Measurements from ENCODE around the gene RBM38.
"Not testable (repeated sequence)": the region's sequence is repeated elsewhere in the genome, so short reads cannot be mapped to it uniquely, and the experiment has no call there.

RBM38 gene

GRCh38 chr20:57405236-57406016 is 14.2 kb downstream of the RBM38 start:
- DNase-seq = no peak

- no peak for DNase-seq
Measured at GRCh38 chr20:57407541-57407956, 16.4 kb downstream of the RBM38 start.

DNA sequence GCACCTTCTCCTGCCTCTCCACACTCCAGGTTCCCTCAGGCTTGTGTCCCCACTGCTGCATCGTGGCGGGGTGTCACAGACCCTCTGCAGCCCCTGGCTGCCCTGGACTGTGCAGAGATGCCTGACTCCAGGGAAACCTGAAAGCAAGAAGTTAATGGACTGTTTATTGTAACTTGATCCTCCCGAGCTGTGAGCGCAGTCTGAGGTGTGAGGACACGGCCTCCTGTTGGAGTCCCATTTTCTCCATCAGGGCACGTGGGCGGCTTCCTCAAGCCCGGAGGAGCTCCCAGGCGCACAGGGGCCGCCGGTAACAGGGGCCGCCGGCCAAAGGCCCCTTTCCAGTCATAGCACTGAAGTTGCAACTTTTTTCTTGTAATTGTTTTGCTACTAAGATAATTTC is 16.9 kb downstream of the RBM38 start:
- no peak for DNase-seq

DNA sequence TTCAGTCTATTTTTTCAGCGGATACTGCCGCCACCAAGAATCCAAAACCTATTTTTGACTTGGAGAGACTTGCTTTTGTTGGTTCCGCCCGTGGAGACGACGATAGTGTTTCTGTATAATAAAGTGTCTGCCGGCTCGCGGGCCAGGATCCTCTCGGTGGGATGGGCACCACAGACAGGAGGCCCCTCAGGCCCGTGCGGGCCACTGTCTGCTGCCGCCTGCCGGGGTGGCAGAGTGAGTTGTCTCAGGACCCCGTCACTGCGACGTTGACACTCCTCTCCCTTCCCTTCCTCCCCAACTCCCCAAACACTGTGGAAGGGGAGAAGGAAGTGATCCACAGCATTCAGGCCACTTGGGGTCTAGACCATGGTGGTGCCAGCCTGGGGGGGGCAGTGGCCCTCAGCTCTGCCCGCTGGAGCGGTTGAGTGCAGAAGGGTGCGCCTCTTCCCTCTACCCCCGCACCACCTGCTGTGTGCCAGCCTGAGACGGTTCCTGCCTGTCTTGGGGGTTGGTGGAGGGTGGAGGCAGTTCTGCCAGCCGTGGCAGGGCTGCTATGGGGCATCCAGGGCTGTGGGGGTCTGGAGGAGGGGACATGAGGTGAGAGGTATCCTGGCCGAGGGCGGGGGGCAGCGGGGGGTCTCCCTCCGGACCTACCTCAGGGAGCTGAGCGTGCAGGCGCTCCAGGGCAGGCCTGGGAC is 17.5 kb downstream of the RBM38 start:
- DNase-seq = no peak

- DNase-seq = no peak
Measured at GRCh38 chr20:57409316-57409671, 18.1 kb downstream of the RBM38 start.

- DNase-seq = no peak
Measured at GRCh38 chr20:57409672-57410397, 18.6 kb downstream of the RBM38 start.

DNA sequence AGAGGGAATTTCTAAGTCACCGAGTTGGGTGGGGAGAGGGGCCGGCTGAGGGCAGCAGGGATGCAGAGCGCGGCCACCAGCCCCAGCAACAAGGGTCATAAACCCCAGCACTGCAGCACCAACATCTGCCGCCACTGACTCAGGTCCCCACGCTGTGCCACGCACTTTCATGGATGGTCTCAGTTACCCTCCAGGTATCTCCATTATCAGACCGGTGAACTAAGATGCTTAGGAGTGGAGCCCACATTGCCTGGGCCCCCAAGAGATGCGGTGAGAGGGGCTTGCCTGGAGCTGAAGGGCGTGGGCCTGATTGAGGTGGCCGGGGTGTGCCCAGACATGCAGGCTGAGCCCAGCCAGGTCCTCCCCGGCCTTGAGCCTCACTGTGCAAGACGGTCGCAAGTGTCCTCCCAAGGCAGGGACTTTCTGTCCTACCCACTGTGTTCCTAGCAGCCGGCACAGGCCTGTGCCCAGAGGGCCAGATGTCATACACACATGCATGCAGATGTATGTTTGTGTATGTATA is 19.3 kb downstream of the RBM38 start:
- no peak for DNase-seq

DNA sequence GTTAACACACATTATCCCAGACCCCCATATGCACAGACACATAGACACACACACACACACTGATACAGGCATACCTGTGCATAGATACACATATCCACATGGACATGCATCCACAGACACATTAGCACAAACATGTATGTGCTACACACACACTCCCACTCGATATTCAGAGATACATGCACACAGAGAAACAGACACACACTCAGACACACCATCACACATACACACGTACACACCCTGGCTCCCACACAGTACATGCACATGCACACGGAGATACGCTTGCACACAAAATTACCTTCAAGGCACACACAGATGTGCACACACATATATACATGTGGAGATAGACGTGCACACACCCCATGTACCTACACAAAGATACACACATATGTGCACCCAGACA is 19.7 kb downstream of the RBM38 start:
- DNase-seq = no peak

DNA sequence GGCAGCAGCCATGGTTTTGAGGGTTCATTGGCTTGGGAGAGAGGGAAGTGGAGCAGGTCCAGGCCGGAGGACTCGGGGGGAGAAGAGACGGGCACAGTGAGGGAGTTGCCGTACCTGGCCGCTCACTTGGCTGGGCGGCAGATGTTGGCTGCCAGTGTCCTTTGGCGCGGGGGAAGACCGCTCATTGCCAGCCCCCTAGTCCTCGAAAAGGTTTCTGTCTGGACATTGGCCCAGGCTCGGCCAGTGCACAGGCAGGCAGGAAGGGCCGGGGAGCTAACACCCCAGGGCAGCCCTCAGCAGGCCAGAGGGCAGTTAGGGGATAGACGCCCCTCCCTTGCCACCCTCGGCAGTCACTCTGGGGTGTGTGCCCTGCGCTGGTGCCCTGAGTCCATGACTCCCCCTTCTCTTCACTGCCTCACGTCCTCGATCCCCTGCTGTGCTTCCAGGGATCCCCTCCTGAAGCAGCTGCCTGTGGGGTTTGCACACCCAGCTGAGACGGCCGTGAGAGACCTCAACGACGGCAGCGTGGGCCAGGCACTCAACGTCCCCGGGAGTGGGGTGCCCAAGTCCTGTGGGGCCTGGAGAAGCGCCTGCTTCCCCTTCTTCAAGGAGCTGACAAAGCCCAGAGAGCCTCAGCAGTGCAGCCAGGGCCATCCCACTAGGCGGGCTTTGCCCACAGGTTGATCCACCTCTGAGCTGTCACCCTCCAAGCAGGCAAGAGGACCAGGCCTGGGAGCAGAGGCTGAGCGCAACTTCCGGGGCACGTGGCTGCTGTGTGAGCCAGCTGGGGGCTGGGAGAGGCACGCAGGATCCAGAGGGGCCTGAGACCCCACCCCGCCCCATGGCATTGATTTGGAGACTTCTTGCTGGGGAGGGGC is 20.4 kb downstream of the RBM38 start:
- DNase-seq = no peak

DNA sequence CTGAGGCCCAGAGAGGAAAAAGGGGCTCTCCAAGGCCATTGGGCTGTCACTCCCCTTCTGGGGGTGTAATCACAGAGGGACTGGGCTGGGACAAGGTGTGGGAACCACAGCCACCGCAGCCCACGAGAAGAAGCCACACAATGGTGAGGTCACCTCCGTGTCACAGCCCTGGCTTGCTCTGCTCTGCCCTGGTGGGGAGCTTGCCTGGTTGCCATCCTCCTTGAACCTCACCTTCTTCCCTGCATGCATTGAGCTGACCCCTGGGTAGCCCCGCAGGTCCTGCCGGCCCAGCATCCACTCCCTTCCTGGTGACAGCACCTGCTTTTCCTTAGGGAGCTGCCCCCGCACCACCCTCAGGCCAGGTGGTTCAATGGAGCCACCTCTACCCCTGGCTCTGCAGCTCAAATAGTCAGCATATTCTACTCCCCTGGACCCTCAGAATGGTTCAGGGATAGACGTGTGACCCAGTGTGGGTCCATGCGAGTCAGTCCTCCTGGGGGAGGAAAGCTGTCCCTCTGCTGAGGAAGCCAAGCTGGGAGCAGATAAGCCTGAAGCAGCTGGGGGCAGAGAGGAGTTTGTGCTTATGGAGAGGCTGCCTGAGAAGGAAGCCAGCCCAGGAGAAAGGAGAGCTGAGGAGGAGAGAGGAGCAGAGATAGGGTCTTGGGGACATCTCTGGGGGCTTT is 21.3 kb downstream of the RBM38 start:
- no peak for DNase-seq

GRCh38 chr20:57413986-57414385 is 22.8 kb downstream of the RBM38 start:
- no peak for DNase-seq

GRCh38 chr20:57414867-57415592 is 23.8 kb downstream of the RBM38 start:
- DNase-seq = no peak

DNA sequence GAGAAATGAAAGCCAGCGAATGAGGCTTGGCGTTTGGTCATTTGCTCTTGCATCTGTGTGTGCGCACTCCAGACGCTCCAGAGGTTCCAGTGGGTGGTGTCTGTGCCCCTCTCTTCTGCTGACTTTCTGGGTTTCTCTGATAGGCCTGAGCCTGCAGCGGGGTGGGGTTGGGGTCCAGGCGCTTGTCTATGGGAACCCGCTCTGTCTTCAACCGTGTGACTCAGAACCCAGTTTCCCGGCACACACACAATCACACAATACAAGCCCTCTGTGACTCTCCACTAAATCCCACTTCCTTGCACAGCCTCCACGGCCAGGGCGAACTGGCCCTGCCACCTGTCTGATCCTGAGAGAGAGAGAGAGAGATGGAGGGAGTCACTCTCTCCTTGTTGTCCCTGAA is 24.6 kb downstream of the RBM38 start:
- no peak for DNase-seq

- no peak for DNase-seq
Measured at GRCh38 chr20:57416296-57417022, 25.3 kb downstream of the RBM38 start.

- DNase-seq = no peak
Measured at GRCh38 chr20:57417051-57417689, 26.0 kb downstream of the RBM38 start.

DNA sequence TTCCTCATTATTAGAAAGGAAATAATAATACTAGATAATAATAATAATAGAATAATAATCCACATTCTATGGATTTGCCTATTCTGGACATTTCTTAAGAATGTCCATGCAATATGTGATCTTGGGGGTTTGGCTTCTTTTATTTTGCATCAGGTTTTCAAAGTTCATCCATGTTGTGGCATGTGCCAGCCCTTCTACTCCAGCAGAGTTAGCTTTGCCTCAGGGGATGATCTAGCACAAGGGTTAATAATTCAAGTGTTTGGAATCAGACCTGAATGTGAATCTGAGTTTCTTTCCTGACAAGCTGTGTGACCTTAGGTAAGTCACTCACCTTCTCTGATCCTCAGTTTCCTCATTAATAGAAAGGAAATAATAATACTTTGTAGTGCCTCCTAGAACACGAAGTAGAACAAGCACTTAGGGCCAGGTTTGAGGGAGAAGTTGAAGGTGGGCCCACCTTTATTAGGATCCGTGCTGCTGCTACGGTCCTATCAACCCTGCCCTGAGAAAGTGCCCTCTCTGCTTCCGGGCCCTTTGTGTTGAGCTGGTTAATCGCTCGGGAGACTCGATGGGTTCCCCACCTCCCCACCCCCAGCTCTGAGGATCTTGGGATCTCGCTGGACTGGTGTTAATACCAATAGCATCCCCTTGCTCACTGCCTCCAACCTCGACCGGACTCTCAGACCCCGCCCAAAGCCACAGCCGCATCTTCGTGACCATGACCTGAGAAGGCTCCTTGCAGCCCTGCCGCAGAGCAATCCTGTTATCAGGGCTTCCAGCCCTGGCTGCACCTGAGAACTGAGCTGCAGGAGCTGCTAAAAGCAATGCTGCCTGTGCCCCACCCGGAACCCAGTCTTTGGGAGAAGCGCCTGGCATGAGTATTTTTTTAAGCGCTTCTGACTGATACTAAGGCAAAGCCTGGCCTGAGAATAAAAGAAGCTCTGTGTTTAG is 26.9 kb downstream of the RBM38 start:
- DNase-seq = no peak

DNA sequence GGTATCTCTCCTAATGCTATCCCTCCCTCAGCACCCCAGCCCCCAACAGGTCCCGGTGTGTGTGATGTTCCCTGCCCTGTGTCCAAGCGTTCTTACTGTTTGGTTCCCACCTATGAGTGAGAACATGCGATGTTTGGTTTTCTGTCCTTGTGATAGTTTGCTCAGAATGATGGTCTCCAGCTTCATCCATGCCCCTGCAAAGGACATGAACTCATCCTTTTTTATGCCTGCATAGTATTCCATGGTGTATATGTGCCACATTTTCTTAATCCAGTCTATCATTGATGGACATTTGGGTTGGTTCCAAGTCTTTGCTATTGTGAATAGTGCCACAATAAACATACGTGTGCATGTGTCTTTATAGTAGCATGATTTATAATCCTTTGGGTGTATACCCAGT is 28.3 kb downstream of the RBM38 start:
- DNase-seq = not testable (repeated sequence)

GRCh38 chr20:57420571-57421252 is 29.5 kb downstream of the RBM38 start:
- DNase-seq = no peak
